Frontal cortex (tissue), 4 donors: ENCODE data around the gene DUSP2. TPM values are rescaled to one million over a fixed set of nuclear protein-coding genes. Genes with fewer than 3 reads are reported as not detected.
"Not testable (repeated sequence)": the region's sequence is repeated elsewhere in the genome, so short reads cannot be mapped to it uniquely, and the experiment has no call there.

Experiments used
- DNase-seq, 2 donors: peaks; one replicate each; pipeline ENCODE4 v3.0.0; 2012; ENCODE audit warnings: low spot score in 2 of 2
- FAIRE-seq: peaks from 2 replicates; lab custom pipeline; 2012; peaks lifted over from hg19 to GRCh38; lab: Jason Lieb, UNC
- total RNA-seq: library from RNA; depleted of rRNA; stranded (reverse); fragments of >200 nt; gene quantifications from one replicate; pipeline ENCODE4 v1.2.3, GENCODE V29; 2014
- donor health status: control.
- donor health status: control.
- donor health status: control.

DUSP2 gene
- total RNA-seq, 1 donor from 2014 or later, result 4.5 TPM

GRCh38 chr2:96150007-96150640 lies 4.9 kb upstream of the DUSP2 start:
- no peak for FAIRE-seq
- no peak for DNase-seq

GRCh38 chr2:96148410-96149217 lies 3.4 kb upstream of the DUSP2 start:
- DNase-seq, result peak in 1 of 2 donors; percentile 70
- no peak for FAIRE-seq

- DNase-seq, result no peak
- FAIRE-seq, result no peak
Measured at GRCh38 chr2:96147593-96148201, 2.5 kb upstream of the DUSP2 start.

GRCh38 chr2:96146881-96147592 lies 1.8 kb upstream of the DUSP2 start:
- no peak for DNase-seq
- FAIRE-seq, result no peak

- no peak for FAIRE-seq
Measured at GRCh38 chr2:96146153-96146880, 1.1 kb upstream of the DUSP2 start.

GRCh38 chr2:96145848-96146152 lies 560 bp upstream of the DUSP2 start:
- FAIRE-seq, result no peak
- DNase-seq, result no peak

More at GRCh38 chr2:96146153-96146880, 1.1 kb upstream of the DUSP2 start:
- peak in 1 of 2 donors; percentile 50 for DNase-seq

- DNase-seq (no peak), FAIRE-seq (no peak)
Measured at GRCh38 chr2:96144481-96145035, 682 bp downstream of the DUSP2 start.

- no peak for FAIRE-seq
Measured at GRCh38 chr2:96143848-96144480, 1.3 kb downstream of the DUSP2 start.

GRCh38 chr2:96143231-96143847 lies 1.9 kb downstream of the DUSP2 start:
- no peak for DNase-seq

More at GRCh38 chr2:96143848-96144480, 1.3 kb downstream of the DUSP2 start:
- DNase-seq, result no peak

GRCh38 chr2:96142217-96143113 lies 2.8 kb downstream of the DUSP2 start:
- no peak for DNase-seq
- no peak for FAIRE-seq

More at GRCh38 chr2:96143231-96143847, 1.9 kb downstream of the DUSP2 start:
- no peak for FAIRE-seq

- not testable (repeated sequence) for DNase-seq, FAIRE-seq
Measured at GRCh38 chr2:96141624-96141967, 3.6 kb downstream of the DUSP2 start.

GRCh38 chr2:96140941-96141623 lies 4.2 kb downstream of the DUSP2 start:
- no peak for DNase-seq
- no peak for FAIRE-seq

GRCh38 chr2:96139181-96139758 lies 6.0 kb downstream of the DUSP2 start:
- FAIRE-seq (no peak), DNase-seq (no peak)

- FAIRE-seq, result no peak
- no peak for DNase-seq
Measured at GRCh38 chr2:96138179-96139145, 6.8 kb downstream of the DUSP2 start, which contains the start of gene ASTL. Gene ASTL (minus strand): TSS chr2:96138502. CDS start chr2:96138436, 66 bp downstream.
